ENCODE results near the gene FGFR4. TPM values are rescaled to one million over a fixed set of nuclear protein-coding genes. Genes with fewer than 3 reads are reported as not detected.

The FGFR4 gene
- total RNA-seq, 1 experiment from 2014 or later, result 24.6 TPM

GRCh38 chr5:177131352-177132135 is 44.8 kb downstream of the FGFR4 start:
- no peaks in the 10 kb centered on the region for H3K27me3 ChIP-seq (ENCODE audit: low read length)
- ChIA-PET POLR2A (ENCODE audit: unreplicated experiment) (no interaction called here), CTCF (no interaction called here)
- no peaks in the 10 kb centered on the region for H4K20me1 ChIP-seq (ENCODE audit: low read length)
- DNase-seq, result no peak
- no peak overlapping the region for H3K4me3 ChIP-seq (ENCODE audit: low read length)
- no peak overlapping the region for H3K27ac ChIP-seq (ENCODE audit: low read length)
- H3F3A ChIP-seq (ENCODE audit: low read length, unreplicated experiment), result no peaks in the 10 kb centered on the region
- no peak overlapping the region for H3K4me2 ChIP-seq (ENCODE audit: low read length)
- no peaks in the 10 kb centered on the region for H3K9me3 ChIP-seq (ENCODE audit: low read length)
- no peak for ATAC-seq
- TF ChIP-seq EZH2phosphoT487 (IDR thresholded peaks at IDR 0.05; ENCODE audit: borderline replicate concordance, low read length), result no peak
- TF ChIP-seq, protein P1, sequence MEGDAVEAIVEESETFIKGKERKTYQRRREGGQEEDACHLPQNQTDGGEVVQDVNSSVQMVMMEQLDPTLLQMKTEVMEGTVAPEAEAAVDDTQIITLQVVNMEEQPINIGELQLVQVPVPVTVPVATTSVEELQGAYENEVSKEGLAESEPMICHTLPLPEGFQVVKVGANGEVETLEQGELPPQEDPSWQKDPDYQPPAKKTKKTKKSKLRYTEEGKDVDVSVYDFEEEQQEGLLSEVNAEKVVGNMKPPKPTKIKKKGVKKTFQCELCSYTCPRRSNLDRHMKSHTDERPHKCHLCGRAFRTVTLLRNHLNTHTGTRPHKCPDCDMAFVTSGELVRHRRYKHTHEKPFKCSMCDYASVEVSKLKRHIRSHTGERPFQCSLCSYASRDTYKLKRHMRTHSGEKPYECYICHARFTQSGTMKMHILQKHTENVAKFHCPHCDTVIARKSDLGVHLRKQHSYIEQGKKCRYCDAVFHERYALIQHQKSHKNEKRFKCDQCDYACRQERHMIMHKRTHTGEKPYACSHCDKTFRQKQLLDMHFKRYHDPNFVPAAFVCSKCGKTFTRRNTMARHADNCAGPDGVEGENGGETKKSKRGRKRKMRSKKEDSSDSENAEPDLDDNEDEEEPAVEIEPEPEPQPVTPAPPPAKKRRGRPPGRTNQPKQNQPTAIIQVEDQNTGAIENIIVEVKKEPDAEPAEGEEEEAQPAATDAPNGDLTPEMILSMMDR (conservative IDR thresholded peaks at IDR 0.05; ENCODE audit: low read depth, low read length), result no peak
- no peak for TF ChIP-seq EZH2 (IDR thresholded peaks at IDR 0.05; ENCODE audit: low read length, unreplicated experiment)
- peaks cover 9% of the 10 kb centered on the region for H3K36me3 ChIP-seq (ENCODE audit: low read depth, low read length)
- no peak overlapping the region for H3K9ac ChIP-seq (ENCODE audit: low read length)
- no peaks in the 10 kb centered on the region for H3K9me2 ChIP-seq (replicated peaks; ENCODE audit: low read length)
- H3K4me1 ChIP-seq (ENCODE audit: insufficient read depth, low read length), result peaks cover 20% of the 10 kb centered on the region
- peaks cover 24% of the 10 kb centered on the region for H3K79me2 ChIP-seq (ENCODE audit: low read length)
- intact Hi-C loops (cut with micrococcal nuclease), result loop anchor here (2.0 to 5.0 kb wide), 2 partner anchors 17 to 171 kb away; partner anchors contain the start of genes PRELID1 and RAB24
- no peak overlapping the region for H2AFZ ChIP-seq (ENCODE audit: low read length)
- BruUV-seq (replicated peaks), result no TSS peak

DNA sequence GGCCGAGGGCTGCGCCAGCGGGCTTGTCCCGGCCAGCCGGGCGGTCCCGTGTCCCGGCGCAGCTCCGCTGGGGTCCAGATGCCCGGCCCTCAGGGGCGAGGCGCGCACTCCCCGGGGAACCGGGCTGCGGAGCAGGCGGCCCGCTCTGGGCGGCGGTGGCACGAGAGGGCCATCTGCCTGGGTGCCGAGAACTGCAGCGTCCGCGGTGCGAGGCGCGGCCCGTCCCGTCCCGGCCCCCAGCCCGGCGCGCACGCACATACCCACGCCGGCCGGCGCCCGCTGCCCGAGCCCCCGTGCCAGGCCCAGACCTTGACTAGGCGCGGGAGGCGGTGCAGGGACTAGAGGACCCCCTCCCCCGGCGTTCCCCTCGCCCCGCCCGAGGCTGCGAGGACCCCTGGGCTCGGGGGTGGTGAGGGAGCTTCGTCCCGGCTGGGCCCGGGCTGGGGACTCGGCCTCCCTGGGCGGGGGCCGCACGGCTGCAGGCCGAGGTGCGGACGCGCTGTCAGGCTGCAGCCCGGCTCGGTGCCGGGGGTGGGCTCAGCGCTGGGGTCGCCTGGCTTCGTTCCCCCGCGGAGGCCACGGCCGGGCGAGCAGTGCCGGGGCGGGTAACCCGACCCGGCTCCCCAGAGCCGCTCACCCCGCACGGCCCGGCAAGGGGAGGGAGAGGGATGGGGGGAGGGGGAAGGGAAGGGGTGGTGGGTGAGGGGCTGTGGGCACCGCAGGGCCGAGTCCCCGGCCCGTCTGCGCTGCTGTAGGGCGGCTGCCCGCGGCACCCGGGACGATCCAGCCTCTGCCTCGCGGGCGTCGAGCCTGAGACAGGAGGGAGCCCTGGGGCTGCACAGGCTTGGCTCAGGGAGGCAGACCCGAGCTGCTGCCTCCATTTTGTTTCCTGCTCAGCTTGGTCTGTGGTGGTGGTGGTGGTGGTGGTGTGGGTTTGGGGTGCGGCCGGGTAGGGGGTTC is 45.7 kb downstream of the FGFR4 start:
- H3K27me3 ChIP-seq (ENCODE audit: low read length), result no peaks in the 10 kb centered on the region
- POLR2A ChIA-PET (ENCODE audit: unreplicated experiment), result no interaction called here
- H2AFZ ChIP-seq (ENCODE audit: low read length), result peak overlapping the region; percentile 74
- H3K4me1 ChIP-seq (ENCODE audit: insufficient read depth, low read length), result peaks cover 29% of the 10 kb centered on the region
- H3K4me3 ChIP-seq (ENCODE audit: low read length), result no peak overlapping the region
- CTCF ChIA-PET, result no interaction called here
- no peaks in the 10 kb centered on the region; the same call in 1 of the 2 replicates for H4K20me1 ChIP-seq (ENCODE audit: low read length)
- intact Hi-C loops (cut with micrococcal nuclease), result loop anchor here (5.0 kb wide), 1 partner anchor 170 kb away; the partner anchor contains the start of genes PRELID1 and RAB24
- no peak overlapping the region for H3K27ac ChIP-seq (ENCODE audit: low read length)
- TF ChIP-seq EZH2 (IDR thresholded peaks at IDR 0.05; ENCODE audit: low read length, unreplicated experiment) (no peak), EZH2phosphoT487 (IDR thresholded peaks at IDR 0.05; ENCODE audit: borderline replicate concordance, low read length) (no peak)
- TF ChIP-seq, protein P1 (conservative IDR thresholded peaks at IDR 0.05; ENCODE audit: low read depth, low read length), result no peak
- ATAC-seq, result no peak
- no peaks in the 10 kb centered on the region for H3K9me3 ChIP-seq (ENCODE audit: low read length)
- BruUV-seq (replicated peaks), result no TSS peak
- H3K79me2 ChIP-seq (ENCODE audit: low read length), result peaks cover 32% of the 10 kb centered on the region
- no peaks in the 10 kb centered on the region for H3F3A ChIP-seq (ENCODE audit: low read length, unreplicated experiment)
- no peak overlapping the region for H3K4me2 ChIP-seq (ENCODE audit: low read length)
- H3K9me2 ChIP-seq (replicated peaks; ENCODE audit: low read length), result no peaks in the 10 kb centered on the region
- DNase-seq, result no peak
- H3K9ac ChIP-seq (ENCODE audit: low read length), result no peak overlapping the region
- peaks cover 17% of the 10 kb centered on the region for H3K36me3 ChIP-seq (ENCODE audit: low read depth, low read length)
